GM10248 (cell line): ENCODE measurements around the gene N4BP2L1.
A peak's percentile ranks its signal among the peaks of the same experiment; 100 is the strongest.

Source experiments
- CTCF ChIA-PET: fragments of 300-600 bp; sonication (Branson Sonifier 250); formaldehyde crosslinking; extraction: SDS; loops from one replicate; lab custom pipeline; 2021; ENCODE audit warnings: antibody characterized with exemption; lab: Yijun Ruan, JAX
- POLR2A ChIA-PET: fragments of 350-650 bp; sonication (Branson Sonifier 250); formaldehyde crosslinking; extraction: SDS; loops from one replicate; lab custom pipeline; 2020; ENCODE audit warnings: antibody characterized with exemption; lab: Yijun Ruan, JAX
- DNase-seq: peaks from one replicate; pipeline ENCODE4 v3.0.0; 2012; ENCODE audit errors: extremely low spot score
- CTCF ChIP-seq: IDR thresholded peaks from 2 replicates; pipeline ENCODE4 v1.5.1; 2012; ENCODE audit warnings: mild to moderate bottlenecking, low read depth; ENCODE audit errors: extremely low read depth, missing control alignments, control extremely low read depth

The N4BP2L1 gene

GRCh38 chr13:32472194-32472621 lies 44.3 kb upstream of the N4BP2L1 start:
- CTCF ChIA-PET: interaction anchor here (1.5 to 2.4 kb wide), 2 partner anchors 10 to 19 kb away, joined by 4 to 10 read pairs; no protein-coding TSS in a partner anchor
- DNase-seq: peak; percentile 53
- no peak for TF ChIP-seq CTCF
- POLR2A ChIA-PET: interaction anchor here (0.6 kb wide), 1 partner anchor 431 kb away, joined by 7 read pairs; no protein-coding TSS in a partner anchor

- CTCF ChIA-PET: interaction anchor here (0.8 to 2.5 kb wide), 9 partner anchors 10 to 107 kb away, joined by 3 to 10 read pairs (median 4); no protein-coding TSS in a partner anchor
- DNase-seq: no peak
Observed at GRCh38 chr13:32471187-32471922, 43.4 kb upstream of the N4BP2L1 start.

GRCh38 chr13:32468502-32469142 lies 40.7 kb upstream of the N4BP2L1 start:
- CTCF ChIA-PET: interaction anchor here (0.9 to 1.7 kb wide), 5 partner anchors 20 to 114 kb away, joined by 3 to 4 read pairs (median 3); partner anchors contain the start of gene N4BP2L1
- TF ChIP-seq CTCF: no peak
- no peak for DNase-seq
- POLR2A ChIA-PET: no interaction called here

More at GRCh38 chr13:32471187-32471922, 43.4 kb upstream of the N4BP2L1 start:
- no peak for TF ChIP-seq CTCF
- POLR2A ChIA-PET: interaction anchor here (0.6 to 0.7 kb wide), 2 partner anchors 62 to 430 kb away, joined by 3 to 7 read pairs; no protein-coding TSS in a partner anchor

- no peak for TF ChIP-seq CTCF
- ChIA-PET POLR2A (no interaction called here), CTCF (interaction anchor here (0.9 to 2.1 kb wide), 3 partner anchors 8 to 20 kb away, joined by 3 to 4 read pairs (median 4); no protein-coding TSS in a partner anchor)
- no peak for DNase-seq
Observed at GRCh38 chr13:32456591-32456990, 28.7 kb upstream of the N4BP2L1 start.

GRCh38 chr13:32455594-32455903 lies 27.6 kb upstream of the N4BP2L1 start:
- no peak for TF ChIP-seq CTCF
- POLR2A ChIA-PET: no interaction called here
- CTCF ChIA-PET: interaction anchor here (1.1 to 2.1 kb wide), 2 partner anchors 21 to 22 kb away, joined by 3 to 4 read pairs; no protein-coding TSS in a partner anchor
- DNase-seq: no peak

GRCh38 chr13:32454886-32455593 lies 27.1 kb upstream of the N4BP2L1 start:
- DNase-seq: no peak
- TF ChIP-seq CTCF: no peak
- POLR2A ChIA-PET: no interaction called here
- CTCF ChIA-PET: interaction anchor here (1.1 to 2.1 kb wide), 4 partner anchors 10 to 23 kb away, joined by 3 to 4 read pairs (median 3); no protein-coding TSS in a partner anchor
